HG02884 (cell line): ENCODE data around the gene TNIP2.

ENCODE experiments used
- ATAC-seq: cut with Tn5 transposase; IDR thresholded peaks from one replicate; pipeline ENCODE4 v1.9.1; 2021; ENCODE audit warnings: mild to moderate bottlenecking, moderate library complexity; ENCODE audit not compliant: unreplicated experiment

TNIP2 gene, protein sequence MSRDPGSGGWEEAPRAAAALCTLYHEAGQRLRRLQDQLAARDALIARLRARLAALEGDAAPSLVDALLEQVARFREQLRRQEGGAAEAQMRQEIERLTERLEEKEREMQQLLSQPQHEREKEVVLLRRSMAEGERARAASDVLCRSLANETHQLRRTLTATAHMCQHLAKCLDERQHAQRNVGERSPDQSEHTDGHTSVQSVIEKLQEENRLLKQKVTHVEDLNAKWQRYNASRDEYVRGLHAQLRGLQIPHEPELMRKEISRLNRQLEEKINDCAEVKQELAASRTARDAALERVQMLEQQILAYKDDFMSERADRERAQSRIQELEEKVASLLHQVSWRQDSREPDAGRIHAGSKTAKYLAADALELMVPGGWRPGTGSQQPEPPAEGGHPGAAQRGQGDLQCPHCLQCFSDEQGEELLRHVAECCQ

DNA sequence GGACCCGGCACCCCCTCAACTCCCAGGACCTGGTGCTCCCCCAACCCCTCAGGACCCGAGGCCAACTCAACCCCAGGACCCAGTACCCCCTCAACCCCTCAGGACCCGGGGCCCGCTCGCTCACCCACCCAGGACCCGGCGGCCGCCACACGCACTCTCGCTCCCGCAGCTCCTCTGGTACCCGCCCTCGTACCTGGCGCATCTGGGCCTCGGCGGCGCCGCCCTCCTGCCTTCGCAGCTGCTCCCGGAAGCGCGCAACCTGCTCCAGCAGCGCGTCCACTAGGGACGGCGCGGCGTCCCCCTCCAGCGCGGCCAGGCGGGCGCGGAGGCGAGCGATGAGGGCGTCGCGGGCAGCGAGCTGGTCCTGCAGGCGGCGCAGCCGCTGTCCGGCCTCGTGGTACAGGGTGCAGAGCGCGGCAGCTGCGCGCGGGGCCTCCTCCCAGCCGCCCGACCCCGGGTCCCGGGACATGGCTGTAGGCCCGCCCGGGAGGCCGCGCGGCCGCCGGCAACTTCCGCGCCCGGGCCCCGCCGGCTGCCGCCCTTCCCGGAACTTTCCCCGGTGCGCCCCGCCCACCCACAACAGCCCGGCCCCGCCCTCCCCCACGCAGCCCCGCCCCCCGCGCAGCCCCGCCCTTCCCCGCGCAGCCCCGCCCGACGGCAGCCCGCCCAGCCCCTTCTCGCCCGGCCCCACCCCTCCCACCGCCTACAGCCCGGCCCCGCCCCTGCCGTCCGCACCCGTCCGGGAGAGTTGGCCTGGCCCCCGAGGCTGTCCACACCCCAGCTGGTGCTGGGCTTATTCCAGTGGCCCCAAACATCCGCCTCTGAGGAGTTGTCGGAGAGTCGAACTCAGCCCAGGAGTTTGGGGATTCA lies at the start of gene TNIP2:
TNIP2 (minus strand) TSS at position 516 of the 870 bp plus-strand sequence; CDS start at position 469, 47 bp downstream.
- ATAC-seq = peak; percentile 57

DNA sequence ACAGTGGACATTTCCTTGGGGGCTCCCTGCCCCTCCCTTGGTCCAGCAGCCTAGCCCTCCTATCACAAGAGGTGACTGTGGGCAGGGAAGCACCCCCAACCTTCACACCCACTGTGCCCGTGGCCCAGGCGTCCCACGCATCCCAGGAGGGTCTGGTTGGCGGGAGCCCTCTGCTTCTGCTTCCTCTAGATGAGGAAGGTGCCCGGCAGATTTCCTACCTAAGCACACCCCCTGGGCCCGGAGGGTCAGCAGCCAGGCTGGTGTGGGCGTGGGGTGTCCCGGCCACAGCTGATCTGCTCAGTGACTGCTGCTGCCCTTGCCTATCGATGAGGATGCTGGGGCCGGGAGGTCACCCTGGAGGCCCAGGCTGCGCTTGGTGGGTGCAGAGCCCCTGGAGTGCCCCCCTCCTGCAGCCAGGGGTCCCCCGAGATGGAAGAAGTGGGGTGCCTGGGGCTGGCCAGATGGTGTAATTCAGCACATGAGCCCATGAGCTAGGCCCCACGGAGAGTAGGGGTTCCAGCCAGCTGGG lies 48.9 kb upstream of the TNIP2 start:
- ATAC-seq = no peak

DNA sequence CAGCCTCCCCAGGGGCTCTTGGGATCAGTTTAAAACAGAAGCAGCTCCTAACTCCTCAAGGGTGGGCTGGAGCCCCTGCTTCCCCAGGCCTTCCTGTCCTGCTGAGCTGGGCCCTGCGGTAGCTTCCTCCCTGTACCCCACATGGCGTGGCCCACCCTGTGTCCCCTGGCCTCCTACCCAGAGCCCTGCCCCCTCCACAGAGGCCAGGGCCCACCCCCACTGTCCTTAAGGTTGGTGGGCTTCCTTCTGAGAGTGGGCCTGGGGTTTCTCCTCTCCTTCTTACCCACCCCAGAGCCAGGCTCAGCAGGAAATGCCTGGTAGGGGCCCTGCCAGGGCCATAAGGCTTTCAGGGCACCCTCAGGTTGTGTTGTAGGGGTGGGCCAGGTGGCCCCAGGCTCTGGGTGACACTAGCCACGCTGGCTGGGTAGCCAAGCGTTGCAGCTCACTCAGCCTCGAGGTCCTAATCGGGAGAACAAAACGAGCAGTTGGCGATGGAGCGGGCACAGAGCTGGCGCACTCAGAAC lies 48.4 kb upstream of the TNIP2 start:
- ATAC-seq = no peak

DNA sequence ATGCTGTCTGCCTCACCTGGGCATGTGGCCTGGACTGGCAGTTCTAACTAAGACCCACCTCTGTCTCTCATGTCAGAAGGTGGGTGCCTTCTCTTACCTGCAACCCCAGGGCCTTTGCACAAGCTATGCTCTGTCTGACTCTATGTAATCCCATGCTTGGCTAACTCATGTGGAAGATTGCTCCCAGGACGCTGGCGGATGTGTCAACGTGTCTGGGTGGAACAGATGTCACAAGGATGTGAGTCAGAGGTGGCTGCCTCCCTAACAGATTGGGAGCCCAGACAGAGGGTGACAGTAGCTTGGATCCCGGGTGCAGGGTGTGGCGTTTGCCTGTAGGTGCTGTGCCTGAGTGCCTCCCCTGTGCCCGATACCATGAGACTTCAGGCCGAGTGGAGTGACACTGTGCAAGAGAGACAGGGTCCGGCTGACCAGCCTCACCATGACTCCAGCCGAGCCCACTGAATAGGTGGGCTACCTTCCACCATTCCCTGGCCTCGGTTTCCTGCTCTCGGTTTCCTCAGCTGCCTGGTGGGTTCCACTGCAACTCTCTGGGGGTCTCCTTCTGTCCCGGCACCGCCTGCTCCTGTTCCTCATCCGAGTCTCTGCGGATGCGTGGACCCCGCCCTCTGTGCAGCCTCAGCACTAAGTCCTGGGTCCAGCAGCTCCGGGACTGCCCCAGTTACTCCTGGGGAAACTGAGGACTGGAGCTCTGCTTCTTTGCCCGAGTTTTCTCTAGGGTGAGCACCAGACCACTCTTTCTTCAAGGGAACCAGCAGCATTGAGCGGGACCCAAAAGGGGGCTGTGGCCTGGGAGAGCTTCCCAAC lies 47.7 kb upstream of the TNIP2 start:
- ATAC-seq = no peak

DNA sequence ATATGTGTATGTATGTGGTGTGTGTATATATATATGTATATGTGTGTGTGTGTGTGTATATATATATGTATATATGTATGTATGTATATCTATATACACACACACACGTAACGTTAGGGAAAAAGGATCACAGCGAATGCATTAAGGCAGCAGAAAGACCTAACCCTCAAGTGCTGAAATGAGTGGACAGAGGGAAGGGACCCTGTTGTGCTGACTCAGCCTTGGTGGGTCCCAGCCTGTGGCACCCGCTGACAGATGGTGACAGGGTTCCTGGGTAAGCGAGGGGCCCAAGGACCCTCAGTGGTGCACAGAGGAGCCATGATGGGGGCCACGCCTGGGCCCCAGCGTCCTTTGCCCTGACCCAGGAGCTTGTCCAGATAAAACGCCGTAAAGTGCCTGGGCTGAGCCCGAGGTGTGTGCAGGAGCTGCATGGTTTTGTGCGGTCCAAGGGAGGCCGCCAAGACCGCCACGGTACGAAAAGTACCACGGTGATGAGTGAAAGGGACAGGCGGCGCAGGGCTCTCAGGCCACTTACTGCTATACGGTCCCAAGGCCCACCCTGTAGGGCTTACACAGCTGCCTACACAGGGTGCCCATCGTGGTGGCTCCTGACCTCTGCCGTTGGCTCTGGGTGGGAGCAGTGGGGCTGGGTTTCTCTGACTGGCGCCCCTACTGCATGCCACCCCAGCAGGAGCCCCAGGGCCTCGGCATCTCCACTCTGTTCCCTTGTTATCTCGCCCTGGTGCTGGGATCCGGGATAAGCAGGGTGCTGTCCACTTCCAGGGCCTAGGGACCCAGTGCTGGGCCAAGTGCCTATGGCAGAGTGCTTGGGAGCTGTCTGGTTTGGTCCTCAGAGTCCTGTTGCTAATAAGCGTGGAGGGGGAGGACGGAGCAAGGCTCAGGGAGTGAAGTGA lies 46.7 kb upstream of the TNIP2 start:
- no peak for ATAC-seq

DNA sequence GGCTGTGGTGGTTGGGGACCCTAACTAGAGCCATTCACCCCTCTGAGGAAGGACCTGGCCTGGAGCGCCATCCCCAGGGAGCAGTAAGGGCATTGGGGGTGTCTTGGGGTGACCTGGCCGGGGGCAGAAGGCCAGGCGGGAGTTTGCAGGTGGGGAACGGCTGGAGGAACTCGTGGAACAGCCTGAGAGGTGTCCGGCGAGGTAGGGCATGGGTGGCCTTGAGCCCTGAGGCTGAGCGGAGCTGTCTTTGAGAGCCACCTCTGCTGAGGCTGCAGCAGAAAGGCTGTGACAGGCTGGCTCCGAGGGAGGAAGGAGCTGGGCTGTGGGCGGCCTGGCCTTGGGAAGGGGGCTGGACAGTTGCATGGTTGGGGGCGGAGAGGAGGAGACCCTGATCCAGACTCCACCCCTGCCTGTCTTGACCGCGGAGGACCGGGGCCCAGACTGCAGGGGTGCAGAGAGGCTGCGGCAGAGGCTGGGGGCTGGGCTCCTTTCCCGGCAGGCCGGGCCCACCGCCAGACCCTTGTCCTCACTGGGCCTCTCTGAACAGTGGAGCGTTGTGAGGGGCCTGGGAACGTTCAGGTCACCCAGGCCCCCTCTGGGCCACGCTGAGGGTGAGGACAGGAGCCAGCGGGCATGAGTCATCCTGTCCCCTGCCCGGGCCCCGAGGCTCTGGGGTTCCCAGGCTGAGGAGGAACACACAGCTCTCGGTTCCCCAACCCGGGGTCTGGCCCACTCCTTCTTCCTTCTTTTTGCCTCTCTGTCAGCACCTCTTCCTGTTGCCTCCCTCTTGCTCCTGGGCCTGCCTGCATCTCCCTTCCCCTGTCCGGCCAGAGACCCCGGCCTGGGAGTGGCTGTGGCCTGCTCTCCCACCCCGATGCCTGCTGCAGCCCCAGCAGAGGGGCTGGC lies 44.8 kb upstream of the TNIP2 start:
- no peak for ATAC-seq

DNA sequence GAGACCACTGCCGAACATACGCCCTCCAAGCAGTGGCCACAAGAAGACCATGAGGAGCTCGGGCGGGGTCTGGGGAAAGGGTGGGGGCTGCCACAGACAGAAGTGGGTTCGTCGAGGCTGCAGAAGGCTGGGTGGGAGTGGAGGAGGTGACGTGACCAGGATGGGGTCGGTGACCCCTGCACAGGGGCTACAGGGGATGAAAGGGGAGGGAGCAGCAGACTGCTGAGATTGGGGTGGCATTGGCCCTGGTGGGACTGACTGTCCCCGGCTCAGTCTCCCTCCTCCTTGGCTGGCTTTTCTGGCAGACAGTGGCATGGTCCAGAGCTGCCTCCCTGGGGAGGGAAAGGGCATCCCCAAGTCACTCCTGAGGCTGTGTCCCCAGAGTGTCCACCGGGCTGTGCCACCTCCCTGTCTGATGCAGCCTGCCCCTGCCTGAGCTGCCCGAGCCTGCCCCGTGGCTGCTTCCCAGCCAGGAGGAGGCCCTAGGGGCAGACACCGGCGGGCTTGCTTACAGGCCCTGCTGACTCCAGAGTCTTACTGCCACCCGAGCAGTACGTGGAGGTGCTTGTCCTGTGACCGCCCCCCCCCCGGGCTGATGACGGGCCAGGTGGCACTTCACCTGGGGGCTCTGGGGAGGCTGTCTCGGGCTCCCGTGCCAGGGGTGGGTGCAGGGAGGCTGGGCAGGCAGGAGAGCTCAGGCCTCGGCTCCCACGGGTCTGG lies 44.0 kb upstream of the TNIP2 start:
- ATAC-seq = no peak

DNA sequence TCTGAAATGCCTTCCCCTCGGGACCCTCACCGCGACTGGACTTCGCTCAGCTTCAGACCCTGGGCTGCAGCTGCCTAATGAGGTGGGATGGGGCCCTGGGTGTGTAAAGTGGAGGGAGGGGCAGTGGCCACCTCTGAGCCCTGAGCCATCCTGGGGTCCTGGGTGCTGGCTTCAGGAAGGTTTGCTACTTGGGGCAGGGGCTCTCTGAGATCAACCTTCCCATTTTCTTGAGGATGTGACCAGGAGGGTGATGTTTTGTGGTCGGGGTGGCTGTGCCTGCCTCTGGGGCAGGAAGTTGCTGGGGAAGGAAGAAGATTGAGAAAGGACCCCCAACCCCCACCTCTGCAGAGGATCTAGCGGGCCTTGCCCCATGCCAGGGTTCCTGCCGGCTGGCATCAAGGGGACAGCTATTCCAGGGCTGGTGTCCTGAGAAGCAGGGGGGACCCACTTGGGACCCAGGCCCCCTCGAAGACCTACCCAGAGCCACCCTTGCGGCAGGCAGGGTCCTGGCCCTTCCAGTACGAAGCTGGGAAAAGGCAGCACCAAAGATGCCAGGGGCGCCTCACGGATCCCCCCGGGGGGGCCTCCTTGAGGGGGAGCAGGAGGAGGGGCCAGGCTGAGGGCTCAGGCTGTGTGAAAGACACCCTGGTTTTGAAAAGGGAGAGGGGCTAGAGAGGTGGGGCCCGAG lies 43.2 kb upstream of the TNIP2 start:
- no peak for ATAC-seq

DNA sequence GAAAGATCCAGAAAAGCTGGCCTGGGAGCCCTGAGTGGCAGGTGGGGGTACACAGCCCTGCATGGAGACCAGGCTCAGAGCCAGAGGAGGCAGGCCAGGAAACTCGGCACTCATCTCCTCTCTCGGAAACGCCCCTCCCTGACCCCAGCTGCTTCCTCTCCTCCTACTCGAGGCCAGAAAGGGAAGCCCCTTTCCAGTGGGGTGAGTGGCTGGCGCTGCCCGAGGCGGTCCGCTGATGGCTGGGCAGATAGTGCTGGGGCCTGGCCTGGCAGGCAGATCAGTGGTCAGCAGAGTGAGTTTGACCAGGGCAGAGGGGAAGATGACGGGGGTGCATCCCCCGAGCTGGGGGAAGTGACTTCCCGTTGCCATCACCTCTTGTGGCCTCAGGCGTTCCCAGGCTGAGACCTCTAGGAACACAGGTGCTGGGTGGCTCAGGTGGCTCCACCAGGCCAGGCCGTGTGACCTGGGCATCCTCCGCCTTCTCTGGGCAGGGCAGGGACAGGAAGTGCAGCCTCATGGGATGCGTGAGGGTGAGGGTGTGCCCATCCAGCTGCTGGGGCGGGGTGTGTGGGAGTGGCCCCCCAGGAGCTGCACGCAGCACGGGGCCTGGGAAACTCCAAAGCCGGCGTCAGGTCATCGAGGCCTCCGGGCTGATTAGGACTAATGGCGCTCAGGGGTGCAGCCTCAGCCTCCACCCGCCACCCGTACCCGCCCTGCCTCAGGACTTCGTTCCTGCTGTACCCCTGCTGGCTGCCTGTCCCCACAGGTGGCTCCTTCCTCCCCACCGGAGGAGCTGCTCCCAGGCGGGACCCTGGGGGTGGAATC lies 42.5 kb upstream of the TNIP2 start:
- peak; percentile 44 for ATAC-seq

DNA sequence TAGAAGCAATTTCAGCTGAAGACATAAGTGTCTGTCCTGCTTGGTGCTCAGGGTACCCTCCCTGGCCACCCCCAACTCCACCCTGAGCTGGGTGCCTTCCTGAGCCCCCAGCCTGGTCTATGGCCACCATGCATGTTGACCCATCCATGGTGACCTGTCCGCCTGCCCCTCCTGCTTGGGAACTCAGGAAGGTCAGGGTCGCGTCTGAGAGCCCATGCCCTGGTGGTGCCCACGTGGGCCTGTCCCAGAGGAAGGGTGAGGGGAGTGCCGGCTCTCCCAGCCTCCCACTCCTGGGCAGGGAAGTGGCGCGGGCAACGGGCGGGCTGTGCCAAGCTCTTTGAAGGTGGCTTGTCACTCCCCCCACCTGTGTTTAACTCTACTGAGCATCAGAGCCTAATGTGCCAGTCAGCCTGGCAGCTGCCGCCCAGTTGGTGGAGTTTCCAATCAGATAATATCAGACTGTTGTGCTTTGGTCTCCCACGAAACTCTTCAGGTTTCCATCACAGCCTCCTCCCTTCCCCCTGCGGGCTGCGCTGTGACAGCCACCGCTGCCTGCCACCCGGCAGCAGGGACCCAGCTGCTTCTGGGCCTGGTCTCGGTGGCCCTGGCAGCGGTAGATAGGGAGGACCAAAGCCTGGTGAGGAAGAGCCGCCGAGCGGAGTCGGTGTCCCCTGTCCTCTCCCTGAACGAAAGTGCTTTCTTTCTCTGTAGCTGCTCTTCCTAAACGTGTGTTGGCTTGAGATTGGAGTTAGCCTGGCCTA lies 41.6 kb upstream of the TNIP2 start:
- ATAC-seq = no peak

DNA sequence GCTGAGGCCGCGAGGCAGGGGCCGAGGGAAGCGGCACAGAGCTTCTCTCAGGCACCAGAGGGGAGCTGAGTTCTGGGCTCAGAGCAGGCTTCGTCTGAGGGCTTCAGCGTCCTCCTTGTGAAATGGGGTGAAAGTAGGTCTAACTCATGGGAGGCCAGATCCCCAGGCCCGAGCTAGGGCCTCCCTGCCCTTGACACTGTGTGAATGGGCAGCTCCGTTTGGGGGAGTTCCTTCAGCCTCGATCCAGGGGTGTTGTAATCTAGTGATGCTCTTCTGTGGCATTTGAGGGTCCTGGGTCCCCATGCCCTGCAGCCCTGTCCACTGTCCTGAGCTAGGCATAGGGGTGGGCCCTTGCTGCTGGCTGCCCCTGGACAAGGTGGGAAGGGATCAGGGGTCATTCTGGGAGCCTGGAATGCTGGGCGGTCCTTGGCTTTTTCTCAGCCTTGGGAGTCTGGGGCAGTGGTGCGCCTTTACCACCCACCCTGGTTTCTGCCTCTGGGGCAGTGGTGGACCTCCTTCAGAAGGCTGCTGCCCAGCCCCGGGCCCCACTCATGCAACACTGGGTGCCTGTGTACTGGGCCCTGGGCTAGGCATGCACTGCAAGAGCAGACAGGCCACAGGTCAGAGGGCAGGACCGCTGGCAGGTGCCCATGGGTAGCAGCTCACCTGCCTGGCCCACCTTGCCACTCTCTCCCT lies 40.9 kb upstream of the TNIP2 start:
- ATAC-seq = no peak

DNA sequence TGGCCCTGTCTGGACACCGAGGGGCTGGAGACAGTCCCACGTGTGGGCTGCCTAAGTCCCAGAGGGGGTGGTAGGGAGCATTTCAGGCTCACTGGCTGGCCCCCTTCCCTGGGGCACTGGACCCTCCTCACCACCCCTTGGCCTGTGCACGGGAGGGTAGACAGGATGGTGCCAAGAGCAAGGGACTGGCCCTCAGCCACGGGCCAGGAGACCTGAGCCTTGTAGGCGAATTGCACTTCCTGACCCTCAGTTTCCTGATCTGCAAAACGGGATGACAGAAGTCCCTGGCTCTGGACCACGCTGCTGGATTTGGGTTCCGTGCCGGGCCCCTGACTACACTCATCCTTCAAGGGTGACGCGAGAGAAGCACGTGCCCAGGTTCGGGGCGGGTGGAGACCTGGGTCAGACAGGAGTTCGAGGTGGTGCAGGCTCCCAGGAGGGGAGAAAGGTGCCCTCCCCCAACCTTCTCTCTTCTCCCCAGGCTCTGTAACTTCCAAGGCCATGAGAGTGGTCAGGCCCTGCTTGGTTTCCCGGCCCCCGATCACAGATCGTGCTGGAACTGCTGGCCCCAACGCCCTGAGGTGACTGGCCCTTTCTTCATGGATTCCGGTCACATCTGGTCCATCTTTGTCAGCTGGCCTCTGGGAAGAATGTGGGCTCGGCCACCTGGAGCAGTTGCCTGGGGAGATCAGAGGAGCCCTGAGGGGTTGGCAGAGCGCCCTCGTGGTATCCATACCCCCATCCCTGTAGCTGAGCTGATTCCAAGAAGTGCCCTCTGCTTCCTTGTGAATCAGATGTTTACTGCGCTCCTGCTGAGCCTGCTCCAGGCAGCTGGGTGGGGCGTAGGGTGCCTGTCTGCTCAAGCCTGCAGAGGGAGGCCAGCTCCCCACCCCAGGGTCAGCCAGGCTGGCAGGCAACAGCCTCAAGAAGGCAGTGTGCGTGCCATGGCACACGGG lies 40.0 kb upstream of the TNIP2 start:
- ATAC-seq = no peak

DNA sequence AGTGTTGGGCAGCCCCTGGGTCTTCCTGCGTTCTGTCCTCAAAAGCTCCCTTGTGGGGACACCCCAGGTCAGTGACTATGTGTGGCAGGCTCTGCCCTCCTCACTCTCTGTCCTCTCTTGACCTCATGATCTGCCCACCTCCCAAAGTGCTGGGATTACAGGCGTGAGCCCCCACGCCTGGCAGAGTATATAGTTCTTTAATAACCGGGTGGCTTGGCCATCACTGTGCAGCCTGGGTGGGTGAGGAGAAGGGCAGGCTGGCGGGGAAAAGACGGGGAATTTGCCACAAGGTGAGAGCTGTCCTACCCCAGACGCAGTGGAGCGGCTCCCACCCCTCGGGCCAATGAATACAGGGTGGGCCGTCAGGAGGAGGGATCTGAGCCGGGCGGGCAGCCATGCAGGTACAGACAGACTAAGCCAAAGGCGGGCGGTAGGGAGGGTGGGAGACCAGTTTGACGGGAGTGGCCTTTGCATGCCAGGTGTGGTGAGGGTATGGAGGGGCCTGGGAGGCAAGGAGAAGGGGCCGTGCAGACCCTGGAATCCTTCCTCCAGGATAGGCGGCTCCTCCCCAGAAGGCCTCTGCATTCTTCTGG lies 39.3 kb upstream of the TNIP2 start:
- no peak for ATAC-seq
